ENCODE measurements around the gene TRPC4. TPM values are rescaled to one million over a fixed set of nuclear protein-coding genes. Genes with fewer than 3 reads are reported as not detected.

TRPC4 gene
- total and polyA plus RNA-seq, 12 donors: 0.24 to 22.5 (median 0.78) TPM

GRCh38 chr13:37910790-37911189, 41.2 kb upstream of the TRPC4 start:
- no peak for TF ChIP-seq POLR2A (IDR thresholded peaks at IDR 0.05)
- TF ChIP-seq, protein P1, sequence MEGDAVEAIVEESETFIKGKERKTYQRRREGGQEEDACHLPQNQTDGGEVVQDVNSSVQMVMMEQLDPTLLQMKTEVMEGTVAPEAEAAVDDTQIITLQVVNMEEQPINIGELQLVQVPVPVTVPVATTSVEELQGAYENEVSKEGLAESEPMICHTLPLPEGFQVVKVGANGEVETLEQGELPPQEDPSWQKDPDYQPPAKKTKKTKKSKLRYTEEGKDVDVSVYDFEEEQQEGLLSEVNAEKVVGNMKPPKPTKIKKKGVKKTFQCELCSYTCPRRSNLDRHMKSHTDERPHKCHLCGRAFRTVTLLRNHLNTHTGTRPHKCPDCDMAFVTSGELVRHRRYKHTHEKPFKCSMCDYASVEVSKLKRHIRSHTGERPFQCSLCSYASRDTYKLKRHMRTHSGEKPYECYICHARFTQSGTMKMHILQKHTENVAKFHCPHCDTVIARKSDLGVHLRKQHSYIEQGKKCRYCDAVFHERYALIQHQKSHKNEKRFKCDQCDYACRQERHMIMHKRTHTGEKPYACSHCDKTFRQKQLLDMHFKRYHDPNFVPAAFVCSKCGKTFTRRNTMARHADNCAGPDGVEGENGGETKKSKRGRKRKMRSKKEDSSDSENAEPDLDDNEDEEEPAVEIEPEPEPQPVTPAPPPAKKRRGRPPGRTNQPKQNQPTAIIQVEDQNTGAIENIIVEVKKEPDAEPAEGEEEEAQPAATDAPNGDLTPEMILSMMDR (IDR thresholded peaks at IDR 0.05): no peak
- DNase-seq: no peak
- H3K9me3 ChIP-seq (replicated peaks in 1 of 3): no peaks in the 10 kb centered on the region
- no peaks in the 10 kb centered on the region for H3K4me1 ChIP-seq (replicated peaks in 1 of 2)
- H3K4me3 ChIP-seq: no peak overlapping the region
- H3K27ac ChIP-seq: no peak overlapping the region
- H3K27me3 ChIP-seq: no peaks in the 10 kb centered on the region
- 33 to 44% (median 35%) methylated on average over 1 of the region's 1 CpG for WGBS, 4 donors
- intact Hi-C loops (cut with DNase I): no loop called here
- H3K36me3 ChIP-seq (replicated peaks in 1 of 2): no peaks in the 10 kb centered on the region

DNA sequence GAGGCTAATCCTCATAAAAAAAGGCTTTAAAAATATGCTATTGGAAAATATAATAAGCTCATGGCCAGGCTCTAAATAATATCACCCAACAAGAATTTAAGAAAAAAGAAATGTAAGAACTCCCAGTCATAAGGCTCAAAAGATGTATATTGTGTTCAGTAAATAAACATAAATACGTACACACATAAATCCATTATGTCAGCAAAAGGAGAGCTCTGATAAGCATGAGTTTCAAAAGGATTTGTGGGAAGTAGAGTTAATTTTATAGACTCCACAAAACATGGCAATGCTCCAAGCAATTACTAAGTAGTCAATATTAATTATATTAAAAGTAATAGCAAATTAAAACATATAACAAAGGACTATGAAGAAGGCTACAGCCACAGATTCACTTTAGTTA, 37.3 kb upstream of the TRPC4 start:
- H3K4me1 ChIP-seq (replicated peaks in 1 of 2): no peaks in the 10 kb centered on the region
- TF ChIP-seq, protein P1 (IDR thresholded peaks at IDR 0.05): no peak
- TF ChIP-seq POLR2A (IDR thresholded peaks at IDR 0.05): no peak
- no peak overlapping the region for H3K27ac ChIP-seq
- no peaks in the 10 kb centered on the region for H3K27me3 ChIP-seq
- whole genome bisulfite sequencing, 4 donors: 65 to 81% (median 72%) methylated on average over 1 of the region's 1 CpG
- no peaks in the 10 kb centered on the region for H3K9me3 ChIP-seq (replicated peaks in 1 of 3)
- no peaks in the 10 kb centered on the region for H3K36me3 ChIP-seq (replicated peaks in 1 of 2)
- H3K4me3 ChIP-seq: no peak overlapping the region
- intact Hi-C loops (cut with DNase I): no loop called here
- DNase-seq: no peak

DNA sequence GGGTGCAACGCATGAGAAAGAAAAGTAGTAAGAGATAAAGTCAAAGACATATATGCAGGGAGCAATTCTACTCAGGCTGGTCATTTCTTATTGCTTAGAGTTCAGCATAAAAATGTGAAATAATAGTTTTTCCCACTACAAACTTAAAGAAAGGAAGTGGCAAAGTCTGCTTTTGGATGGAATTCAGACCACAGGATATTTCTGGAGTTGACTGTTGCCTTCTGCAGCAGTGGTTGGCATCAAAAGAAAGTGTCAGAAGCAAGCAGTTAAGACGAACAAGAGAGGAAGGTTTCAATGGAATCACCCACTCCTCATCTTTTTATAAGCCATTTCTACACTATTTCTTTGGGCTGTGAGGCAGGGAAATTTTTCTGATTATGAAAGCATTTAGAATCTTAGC, 36.2 kb upstream of the TRPC4 start:
- intact Hi-C loops (cut with DNase I): no loop called here
- DNase-seq: no peak
- no peaks in the 10 kb centered on the region for H3K9me3 ChIP-seq (replicated peaks in 1 of 3)
- H3K4me1 ChIP-seq (replicated peaks in 1 of 2): no peaks in the 10 kb centered on the region
- H3K27me3 ChIP-seq: no peaks in the 10 kb centered on the region
- no peaks in the 10 kb centered on the region for H3K36me3 ChIP-seq (replicated peaks in 1 of 2)
- no peak for TF ChIP-seq POLR2A (IDR thresholded peaks at IDR 0.05)
- TF ChIP-seq, protein P1 (IDR thresholded peaks at IDR 0.05): no peak
- H3K4me3 ChIP-seq: no peak overlapping the region
- H3K27ac ChIP-seq: no peak overlapping the region
- whole genome bisulfite sequencing, 4 donors: 67 to 71% (median 67%) methylated on average over 2 of the region's 2 CpGs

DNA sequence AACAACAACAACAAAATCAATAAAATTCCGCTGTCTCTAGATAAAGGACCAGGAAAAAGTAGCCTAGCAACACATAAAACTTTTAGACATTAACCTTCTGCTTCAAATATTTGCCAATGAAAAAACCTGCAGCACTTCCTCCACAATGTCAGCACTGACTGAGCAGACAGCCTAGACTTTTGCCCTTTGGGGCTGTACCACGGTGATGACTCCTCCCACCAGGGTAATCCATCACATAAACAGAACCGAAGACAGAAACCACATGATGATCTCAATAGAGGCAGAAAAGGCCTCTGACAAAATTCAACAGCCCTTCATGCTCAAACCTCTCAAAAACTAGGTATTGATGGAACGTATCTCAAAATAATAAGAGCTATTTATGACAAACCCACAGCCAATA, 30.2 kb upstream of the TRPC4 start:
- WGBS, 4 donors: 37 to 59% (median 47%) methylated on average over 4 of the region's 4 CpGs
- no peak for DNase-seq
- Histone ChIP-seq H3K9me3 (replicated peaks in 1 of 3) (no peaks in the 10 kb centered on the region), H3K27me3 (no peaks in the 10 kb centered on the region), H3K4me1 (replicated peaks in 1 of 2) (no peaks in the 10 kb centered on the region), H3K36me3 (replicated peaks in 1 of 2) (no peaks in the 10 kb centered on the region), H3K4me3 (no peak overlapping the region), H3K27ac (no peak overlapping the region)
- no peak for TF ChIP-seq POLR2A (IDR thresholded peaks at IDR 0.05)
- TF ChIP-seq, protein P1 (IDR thresholded peaks at IDR 0.05): no peak
- intact Hi-C loops (cut with DNase I): no loop called here

All from adrenal gland (tissue), 12 donors.